ENCODE measurements around the gene MDFIC.

Gene MDFIC

DNA sequence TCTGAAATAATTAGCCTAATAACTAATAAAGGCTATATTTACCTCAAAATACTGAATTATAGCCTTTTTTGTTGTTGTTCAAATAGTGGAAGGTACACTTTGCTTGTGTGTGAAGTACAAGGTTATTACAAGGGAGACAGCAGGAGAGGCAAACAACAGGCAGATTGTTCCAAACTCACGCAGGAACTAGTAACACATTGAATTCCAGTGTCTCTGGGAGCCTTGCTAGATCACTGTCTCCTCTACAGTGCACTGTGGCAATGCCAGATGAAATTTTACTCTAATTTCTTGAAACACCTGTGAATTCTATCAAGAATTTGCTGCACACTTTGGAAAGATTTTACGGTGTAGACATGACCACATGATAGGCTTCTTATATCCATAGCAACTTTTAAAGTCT is 112.6 kb downstream of the MDFIC start:
- in situ Hi-C loops (cut with MboI; ENCODE audit: low sequenced_read_pairs): no loop called here

DNA sequence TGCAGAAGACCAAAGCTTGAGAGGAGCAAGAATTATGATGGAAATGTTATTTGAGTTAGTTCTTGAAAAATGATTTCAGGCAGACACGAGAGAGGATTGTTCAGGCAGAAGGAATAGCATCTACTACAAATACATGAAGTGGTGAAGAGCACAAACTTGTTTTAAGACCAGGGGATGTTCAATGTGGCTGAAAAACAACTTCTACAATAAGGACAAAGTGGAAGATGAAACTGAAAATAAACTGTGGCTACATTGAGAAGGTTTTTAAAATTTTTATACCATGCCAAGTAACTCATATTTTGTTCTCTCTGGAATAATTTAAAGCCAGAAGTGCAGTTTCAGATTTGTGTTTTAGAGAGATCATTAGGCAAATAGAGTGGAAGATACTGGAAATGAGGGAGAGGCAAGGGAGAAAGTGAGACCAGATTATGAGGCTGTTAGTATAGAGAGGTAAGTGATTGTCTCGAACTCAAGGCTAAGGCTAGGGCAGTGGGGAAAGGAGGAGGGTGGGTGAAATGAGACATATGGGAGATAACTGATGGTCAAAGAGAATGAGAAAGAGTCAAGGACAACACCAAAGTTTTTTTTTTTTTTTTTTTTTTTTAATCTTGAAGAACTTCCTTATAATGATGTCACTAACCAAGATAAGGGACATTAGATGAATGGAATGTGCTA is 115.4 kb downstream of the MDFIC start:
- in situ Hi-C loops (cut with MboI; ENCODE audit: low sequenced_read_pairs): no loop called here

DNA sequence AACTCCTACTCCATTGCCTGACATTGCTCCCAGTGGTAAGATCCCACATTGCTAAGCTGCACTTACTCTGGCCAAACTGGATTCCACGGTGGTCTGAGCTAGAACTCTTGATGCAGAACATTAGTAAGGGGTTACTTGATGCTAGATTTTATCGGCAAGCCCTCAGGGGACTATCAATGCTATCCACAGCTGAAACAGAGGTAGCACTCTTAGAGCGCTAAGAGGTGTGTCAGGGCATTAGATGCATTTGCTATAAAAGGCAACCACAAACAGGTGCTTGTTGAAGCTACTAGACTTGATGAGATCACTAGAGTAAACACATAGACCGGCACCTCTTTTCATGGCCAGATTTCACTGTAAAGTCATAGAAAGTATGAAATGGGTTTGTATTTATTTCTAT is 116.3 kb downstream of the MDFIC start:
- in situ Hi-C loops (cut with MboI; ENCODE audit: low sequenced_read_pairs): no loop called here

DNA sequence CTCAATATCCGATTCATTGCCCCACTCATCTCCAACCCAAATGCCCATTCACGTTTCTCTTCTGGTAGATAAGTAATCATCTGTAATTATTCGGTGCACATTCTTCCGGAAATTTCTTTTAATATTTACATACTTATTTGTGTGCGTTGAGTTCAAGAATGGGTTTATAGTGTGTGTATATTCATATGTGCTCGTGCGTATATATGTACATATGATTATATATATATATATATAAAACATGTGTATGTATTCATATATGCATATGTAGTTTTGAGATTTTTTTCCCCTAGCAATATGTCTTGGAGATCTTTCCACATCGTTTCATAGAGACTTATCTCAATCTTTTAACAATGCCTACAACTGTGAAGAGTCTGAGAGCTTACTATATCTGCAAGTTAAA is 118.2 kb downstream of the MDFIC start:
- in situ Hi-C loops (cut with MboI; ENCODE audit: low sequenced_read_pairs): no loop called here

DNA sequence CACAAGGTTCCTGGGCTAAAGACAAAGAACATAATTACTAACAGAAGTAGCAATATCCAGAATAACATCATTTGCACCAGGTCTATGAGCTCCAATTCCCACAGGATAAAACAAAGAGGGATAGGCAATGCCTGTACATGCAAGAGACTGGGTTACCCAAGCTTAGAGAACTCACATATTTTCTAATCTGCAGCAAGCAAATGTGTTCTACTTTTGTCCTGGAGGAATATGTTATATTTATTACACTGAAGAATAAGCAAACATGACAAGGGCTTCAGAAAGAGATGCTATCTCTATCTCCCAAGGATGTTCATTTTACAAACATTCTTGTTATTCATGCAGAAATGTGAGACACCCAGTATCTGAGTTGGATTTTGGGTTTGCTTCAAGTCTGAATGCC is 118.6 kb downstream of the MDFIC start:
- in situ Hi-C loops (cut with MboI; ENCODE audit: low sequenced_read_pairs): no loop called here

DNA sequence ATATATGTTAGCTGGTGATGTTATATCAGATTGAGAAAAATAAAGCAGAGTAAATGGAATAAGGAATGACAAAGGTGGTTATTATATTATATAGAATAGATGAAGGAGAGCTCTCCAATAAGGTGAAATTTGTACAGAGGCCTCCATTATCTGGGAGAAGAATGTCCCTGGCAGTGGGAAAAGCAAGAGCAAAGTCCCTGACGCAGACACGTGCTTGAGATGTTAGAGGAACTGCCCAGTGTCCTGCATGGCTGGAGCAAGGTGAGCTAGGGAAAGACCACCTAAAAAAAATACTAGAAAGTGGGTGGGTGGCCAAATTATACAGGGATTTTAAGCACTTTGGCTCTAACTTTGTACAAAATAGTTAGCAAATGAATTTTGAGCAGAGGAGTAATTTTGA is 120.7 kb downstream of the MDFIC start:
- in situ Hi-C loops (cut with MboI; ENCODE audit: low sequenced_read_pairs): no loop called here

DNA sequence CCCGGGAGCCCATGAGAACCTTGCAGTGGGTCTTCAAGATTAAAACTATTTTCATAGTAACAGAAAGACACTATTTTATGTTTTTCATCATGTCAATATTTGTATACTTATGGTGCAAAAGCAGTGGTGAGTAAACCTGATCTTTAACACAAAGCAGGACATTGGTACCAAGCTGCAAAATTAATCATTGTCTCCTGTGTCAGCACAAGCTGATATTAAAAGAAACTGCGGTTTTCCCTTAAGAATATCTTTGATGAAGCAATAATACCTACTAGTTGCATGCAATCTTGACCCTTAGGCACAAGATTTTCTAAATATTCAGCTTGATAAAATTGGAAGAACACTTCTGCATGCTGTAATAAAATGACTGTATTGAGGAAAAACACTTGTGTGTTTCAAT is 121.7 kb downstream of the MDFIC start:
- in situ Hi-C loops (cut with MboI; ENCODE audit: low sequenced_read_pairs): no loop called here

DNA sequence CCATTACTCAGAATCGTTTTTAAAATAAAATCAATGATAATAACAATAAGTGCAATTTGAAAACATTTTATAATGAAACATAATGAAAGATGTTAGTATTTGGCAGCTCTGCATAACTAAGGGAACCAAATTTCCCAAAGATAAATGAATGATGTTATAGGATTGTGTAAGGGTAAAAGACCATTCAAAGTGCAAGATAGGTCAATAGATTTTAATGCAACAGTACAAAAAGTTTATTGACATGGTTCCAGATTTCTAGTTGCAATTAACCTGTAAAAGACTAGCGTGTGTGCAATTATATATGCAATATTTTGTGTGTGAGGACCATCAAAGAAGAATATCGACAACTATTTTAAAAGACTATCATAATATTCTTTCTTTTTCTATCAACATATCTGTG is 122.3 kb downstream of the MDFIC start:
- in situ Hi-C loops (cut with MboI; ENCODE audit: low sequenced_read_pairs): no loop called here

DNA sequence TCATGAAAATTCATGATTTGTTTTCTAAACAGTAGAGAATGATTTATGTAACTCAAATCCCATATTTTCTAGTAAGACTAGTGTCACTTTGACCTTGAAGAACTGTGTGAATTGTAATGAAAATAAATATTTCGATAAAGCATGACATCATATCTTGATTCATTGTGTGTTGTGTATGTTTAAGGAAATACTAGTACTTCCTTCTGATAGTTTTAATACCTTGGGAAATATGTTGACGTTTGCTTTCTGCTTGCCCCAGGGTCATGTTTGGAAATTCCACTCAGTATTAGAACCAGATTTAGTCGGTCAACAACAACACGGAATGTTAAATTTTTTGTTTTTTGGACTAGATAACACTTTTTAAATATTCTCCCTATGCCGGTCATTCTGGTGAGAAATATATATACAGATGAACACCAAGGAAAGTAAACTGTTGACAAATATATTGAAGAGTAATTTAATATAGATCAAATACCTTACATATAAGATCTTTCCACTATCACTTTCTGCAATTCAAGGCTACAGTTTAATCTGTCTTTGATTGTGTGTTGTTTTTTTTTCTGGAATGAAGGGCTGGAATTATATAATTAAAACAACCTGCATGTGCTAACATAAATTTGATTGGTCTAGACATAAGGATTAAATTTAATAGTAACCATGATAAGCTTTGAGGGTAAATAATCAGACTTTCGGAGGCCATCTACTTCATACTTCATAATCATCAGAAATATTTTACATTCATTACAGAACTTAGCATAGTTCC is 126.2 kb downstream of the MDFIC start:
- in situ Hi-C loops (cut with MboI; ENCODE audit: low sequenced_read_pairs): no loop called here

DNA sequence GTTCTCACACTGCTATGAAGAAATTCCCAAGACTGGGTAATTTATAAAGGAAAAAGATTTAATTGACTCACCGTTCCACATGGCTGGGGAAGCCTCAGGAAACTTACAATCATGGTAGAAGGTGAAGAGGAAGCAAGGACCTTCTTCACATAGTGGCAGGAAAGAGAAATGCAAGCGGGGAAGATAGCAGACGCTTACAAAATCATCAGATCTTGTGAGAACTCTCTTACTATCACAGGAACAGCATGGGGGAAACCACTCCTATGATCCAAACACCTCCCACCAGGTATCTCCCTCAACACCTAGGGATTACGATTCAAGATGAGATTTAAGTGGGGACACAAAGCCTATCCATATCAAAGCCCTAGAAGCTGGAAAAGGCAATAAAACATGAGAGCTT is 130.8 kb downstream of the MDFIC start:
- in situ Hi-C loops (cut with MboI; ENCODE audit: low sequenced_read_pairs): no loop called here

DNA sequence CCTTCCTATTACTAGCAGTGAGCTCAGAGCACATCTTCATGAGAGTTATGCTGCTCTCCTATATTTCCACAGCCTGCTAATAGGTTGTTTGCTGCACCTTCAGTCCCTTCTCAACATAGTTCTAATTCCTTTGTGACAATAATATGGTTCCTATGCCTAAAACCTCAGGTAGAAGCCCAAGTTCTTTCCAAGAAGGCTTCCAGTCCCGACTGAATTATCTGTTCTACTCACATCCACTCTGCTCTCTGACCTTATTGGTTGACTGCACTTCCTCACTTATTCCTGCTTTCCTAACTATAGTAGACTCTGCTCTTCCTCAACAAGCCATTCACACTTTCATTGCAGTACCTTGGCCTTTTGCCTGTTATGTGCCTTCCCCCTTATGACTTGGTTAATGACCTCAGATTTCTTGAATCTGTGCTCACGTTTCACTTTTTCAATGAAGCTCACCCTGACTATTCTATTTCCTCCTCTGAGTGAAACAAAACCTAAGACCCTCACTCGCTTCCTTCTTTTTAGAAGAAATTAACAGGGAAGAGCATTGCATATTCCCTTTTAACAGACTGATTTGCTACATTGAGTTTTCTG is 132.7 kb downstream of the MDFIC start:
- in situ Hi-C loops (cut with MboI; ENCODE audit: low sequenced_read_pairs): no loop called here

DNA sequence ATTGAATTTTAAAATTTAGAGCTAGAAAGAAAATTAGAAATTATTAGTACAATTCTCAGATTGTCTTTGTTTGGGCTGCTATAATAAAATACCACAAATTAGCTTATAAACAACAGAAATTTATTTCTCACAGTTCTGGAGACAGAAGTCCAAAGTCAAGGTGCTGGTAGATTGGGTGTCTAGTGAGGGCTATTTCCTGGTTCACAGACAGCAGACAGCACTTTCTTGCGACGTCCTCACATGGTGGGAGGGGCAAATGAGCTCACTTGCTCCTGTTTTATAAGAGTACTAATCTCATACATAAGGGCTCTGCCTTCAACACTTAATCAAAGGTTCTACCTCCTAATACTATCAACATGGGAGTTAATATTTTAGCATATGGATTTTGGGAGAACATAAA is 134.1 kb downstream of the MDFIC start:
- in situ Hi-C loops (cut with MboI; ENCODE audit: low sequenced_read_pairs): no loop called here

DNA sequence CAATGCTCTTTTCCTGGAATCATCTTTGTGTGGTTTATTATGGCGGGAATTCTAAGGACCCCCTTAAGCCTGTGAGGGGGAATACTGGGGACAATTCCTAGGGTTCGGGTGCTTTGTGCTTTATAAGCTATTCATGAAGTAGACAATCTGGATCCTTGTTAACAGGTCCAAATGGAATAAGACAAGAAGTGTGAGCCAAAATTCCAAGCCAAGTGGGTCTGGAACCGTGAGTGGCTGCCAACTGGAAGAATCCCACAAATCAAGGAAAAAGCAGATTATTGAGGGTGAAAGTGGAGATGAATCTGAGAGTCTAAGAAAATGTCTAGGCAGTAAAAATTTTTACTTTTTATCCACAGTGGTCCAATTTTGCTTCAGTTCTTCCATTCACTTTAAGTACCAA is 136.8 kb downstream of the MDFIC start:
- in situ Hi-C loops (cut with MboI; ENCODE audit: low sequenced_read_pairs): no loop called here

DNA sequence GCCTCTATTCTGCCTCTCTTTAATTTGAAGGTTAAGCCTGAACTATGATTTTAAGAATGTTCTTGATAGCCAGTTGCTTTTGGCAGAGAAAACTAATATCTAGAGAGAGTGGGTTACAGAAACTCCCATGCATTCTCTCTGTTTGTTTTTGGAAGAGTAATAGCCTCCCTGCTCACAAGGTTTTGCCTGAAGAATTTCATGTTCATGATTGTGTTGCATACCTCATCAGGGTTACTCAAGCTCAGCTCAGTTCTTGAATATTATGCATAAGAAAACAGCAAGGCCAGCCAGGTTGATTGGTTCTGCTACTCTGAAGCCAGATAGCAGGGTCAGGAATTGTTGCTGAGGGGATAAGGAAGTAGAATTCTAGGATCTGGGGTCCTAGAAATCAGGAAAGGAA is 137.4 kb downstream of the MDFIC start:
- in situ Hi-C loops (cut with MboI; ENCODE audit: low sequenced_read_pairs): no loop called here

DNA sequence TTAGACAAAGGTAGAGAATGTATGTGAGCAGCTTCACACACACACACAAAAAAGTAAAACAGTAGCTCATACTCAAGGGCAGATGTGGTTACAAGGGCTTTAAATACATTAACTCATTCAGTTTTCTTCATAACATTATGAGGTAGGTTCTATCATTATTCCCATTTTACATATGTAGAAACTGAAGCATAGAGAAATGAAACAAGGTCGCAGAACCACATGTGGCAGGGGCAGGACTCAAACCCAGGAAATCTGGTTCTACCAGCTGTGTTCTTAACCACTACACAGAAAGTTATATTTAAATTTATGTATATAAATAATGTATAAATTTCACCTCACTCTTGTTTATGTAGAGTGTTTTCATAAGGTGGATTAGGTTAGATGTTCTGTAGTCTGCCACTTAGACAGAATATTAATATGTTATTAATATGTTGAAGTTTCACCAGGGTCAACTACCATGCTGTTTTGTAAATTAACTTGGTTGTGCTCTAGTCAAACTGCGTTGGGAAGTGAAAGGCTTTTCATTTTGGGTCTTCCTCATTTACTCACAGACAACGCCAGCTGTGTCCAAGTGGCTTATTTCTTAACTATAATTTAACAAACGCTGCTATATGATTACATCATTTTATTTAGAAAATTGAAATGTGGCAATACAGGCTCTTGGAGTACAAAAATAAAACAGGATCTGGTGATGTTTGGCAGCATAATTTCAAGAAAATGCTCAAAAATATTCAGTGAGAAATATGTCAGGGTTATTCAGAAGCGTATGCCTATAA is 138.4 kb downstream of the MDFIC start:
- in situ Hi-C loops (cut with MboI; ENCODE audit: low sequenced_read_pairs): no loop called here

DNA sequence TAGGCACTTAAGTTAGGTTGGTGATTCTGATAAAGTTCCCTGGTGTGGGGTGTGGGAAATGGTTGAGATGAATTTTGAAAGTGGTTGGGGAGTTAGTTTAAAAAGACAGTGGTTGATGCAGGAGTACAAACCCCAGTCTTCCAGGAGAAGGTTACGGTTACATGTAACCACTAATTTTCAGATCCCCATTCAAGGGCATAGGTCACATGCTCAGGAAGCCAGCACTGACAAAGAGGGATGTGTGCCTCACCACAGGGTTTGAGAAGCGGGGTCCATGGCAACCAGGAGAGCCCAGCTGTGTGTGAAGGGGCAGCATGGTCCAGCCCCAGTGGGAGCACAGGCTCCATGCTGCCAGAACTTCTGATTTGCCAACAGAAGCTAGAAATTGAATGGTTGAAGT is 144.2 kb downstream of the MDFIC start:
- in situ Hi-C loops (cut with MboI; ENCODE audit: low sequenced_read_pairs): no loop called here

DNA sequence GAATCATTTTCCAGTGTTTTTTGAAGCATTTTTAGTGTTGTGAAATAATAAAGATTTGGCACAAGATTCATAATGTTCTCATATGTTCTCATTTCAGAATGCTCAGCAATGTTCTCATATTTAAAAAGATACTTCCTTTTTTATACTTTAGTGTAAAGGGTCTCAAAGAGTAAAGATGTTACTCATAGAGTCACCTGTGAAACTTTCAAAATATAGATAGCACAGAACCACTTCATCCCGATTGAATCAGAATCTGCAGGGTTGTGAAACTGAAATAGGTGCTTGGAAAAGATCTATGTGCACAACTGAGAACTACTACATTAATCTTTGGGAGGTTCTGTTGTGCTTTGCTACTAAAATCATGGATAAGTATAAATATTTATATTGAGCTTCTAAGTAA is 144.7 kb downstream of the MDFIC start:
- in situ Hi-C loops (cut with MboI; ENCODE audit: low sequenced_read_pairs): no loop called here

DNA sequence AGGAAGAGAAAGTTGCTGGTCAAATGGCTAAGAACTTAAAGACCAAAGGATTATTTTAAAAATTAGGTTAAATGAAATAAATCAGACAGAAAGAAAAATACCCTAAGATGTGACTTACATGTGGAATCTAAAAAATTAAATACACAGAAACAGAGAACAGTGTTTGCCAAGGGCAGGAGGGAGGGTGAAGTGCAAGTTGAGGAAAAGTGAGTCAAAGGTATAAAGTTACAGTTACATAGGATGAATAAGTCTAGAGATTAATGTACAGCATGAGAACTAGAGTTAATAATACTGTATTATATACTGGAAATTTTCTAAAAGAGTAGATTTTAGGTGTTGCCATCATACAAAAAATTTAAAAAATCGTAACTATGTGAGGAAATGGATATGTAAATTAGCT is 146.3 kb downstream of the MDFIC start:
- in situ Hi-C loops (cut with MboI; ENCODE audit: low sequenced_read_pairs): no loop called here

All from HL-60/S4 treated with phorbol 12-myristate 13-acetate at 8.2 ng/mL for 4 days and 3 days (cell line).